GM19395 (cell line): ENCODE data around the gene DROSHA.

ENCODE experiments used
- ATAC-seq: cut with Tn5 transposase; IDR thresholded peaks from one replicate; pipeline ENCODE4 v1.9.1; 2021; ENCODE audit warnings: mild to moderate bottlenecking, moderate library complexity; ENCODE audit not compliant: unreplicated experiment

Gene DROSHA

GRCh38 chr5:31355337-31355736 lies 176.6 kb downstream of the DROSHA start:
- no peak for ATAC-seq
